Fibroblast of skin of right quadriceps (primary cell): ENCODE data around the gene KANSL1.
"Not testable (repeated sequence)": the region's sequence is repeated elsewhere in the genome, so short reads cannot be mapped to it uniquely, and the experiment has no call there.

Experiments
- DNase-seq: peaks from one replicate; pipeline ENCODE4 v3.0.0-alpha.2; 2013

The KANSL1 gene

GRCh38 chr17:46193151-46193625, at the start of gene KANSL1:
KANSL1 (minus strand) TSS chr17:46193429; CDS start chr17:46172143, 21,286 bp downstream.
- peak; percentile 97 for DNase-seq

- not testable (repeated sequence) for DNase-seq
Measured at GRCh38 chr17:46231359-46231758, 38.1 kb upstream of the KANSL1 start.

GRCh38 chr17:46225274-46225794, 32.1 kb upstream of the KANSL1 start:
- DNase-seq, result peak; percentile 97

GRCh38 chr17:46224864-46225263, 31.6 kb upstream of the KANSL1 start:
- not testable (repeated sequence) for DNase-seq

GRCh38 chr17:46223041-46223440, 29.8 kb upstream of the KANSL1 start:
- DNase-seq, result not testable (repeated sequence)

- no peak for DNase-seq
Measured at GRCh38 chr17:46216682-46217081, 23.5 kb upstream of the KANSL1 start.

- DNase-seq, result peak; percentile 80
Measured at GRCh38 chr17:46212634-46213435, 19.6 kb upstream of the KANSL1 start.

- DNase-seq, result no peak
Measured at GRCh38 chr17:46208997-46209396, 15.8 kb upstream of the KANSL1 start.

- DNase-seq, result no peak
Measured at GRCh38 chr17:46205975-46206374, 12.7 kb upstream of the KANSL1 start.

GRCh38 chr17:46202424-46202823, 9.2 kb upstream of the KANSL1 start:
- DNase-seq, result no peak

GRCh38 chr17:46201491-46201890, 8.3 kb upstream of the KANSL1 start:
- DNase-seq, result no peak

- no peak for DNase-seq
Measured at GRCh38 chr17:46200197-46200596, 7.0 kb upstream of the KANSL1 start.

GRCh38 chr17:46199379-46199778, 6.2 kb upstream of the KANSL1 start:
- peak; percentile 26 for DNase-seq

GRCh38 chr17:46198233-46198632, 5.0 kb upstream of the KANSL1 start:
- no peak for DNase-seq

GRCh38 chr17:46197530-46197929, 4.3 kb upstream of the KANSL1 start:
- DNase-seq, result no peak

GRCh38 chr17:46195939-46196716, 2.9 kb upstream of the KANSL1 start:
- DNase-seq, result no peak

GRCh38 chr17:46195217-46195855, 2.1 kb upstream of the KANSL1 start:
- DNase-seq, result no peak

- peak; percentile 79 for DNase-seq
Measured at GRCh38 chr17:46194393-46195216, 1.4 kb upstream of the KANSL1 start.

- peak; percentile 98 for DNase-seq
Measured at GRCh38 chr17:46193626-46194392, 580 bp upstream of the KANSL1 start.

GRCh38 chr17:46192439-46193150, 634 bp downstream of the KANSL1 start:
- DNase-seq, result peak; percentile 76

- no peak for DNase-seq
Measured at GRCh38 chr17:46192189-46192438, 1.1 kb downstream of the KANSL1 start.
